Caco-2 (cell line): ENCODE measurements around the gene MRPL38. TPM values are rescaled to one million over a fixed set of nuclear protein-coding genes. Genes with fewer than 3 reads are reported as not detected.

ENCODE experiments used
- BruUV-seq: library from RNA; stranded (reverse); fragments of 400-500 nt; replicated peaks from 2 replicates; lab custom pipeline; 2021; lab: Mats Ljungman, UMichigan
- CTCF ChIA-PET: fragments of 300-600 bp; sonication (Branson Sonifier 250); formaldehyde crosslinking; loops from one replicate; lab custom pipeline; 2022; ENCODE audit warnings: antibody characterized with exemption; lab: Charles Lee
- POLR2A ChIA-PET: fragments of 300-600 bp; sonication (Branson Sonifier 250); formaldehyde crosslinking; loops from one replicate; lab custom pipeline; 2022; ENCODE audit warnings: antibody characterized with exemption; lab: Charles Lee
- DNase-seq, 2 experiments: peaks; one replicate each; pipeline versions ENCODE4 v3.0.0 to v3.0.0-alpha.2; 2020 to 2022
- H3K27me3 ChIP-seq: replicated peaks from 2 replicates; pipeline ENCODE4 v1.6.0; 2011; ENCODE audit warnings: low read length; ENCODE audit not compliant: control insufficient read depth, insufficient read depth
- H3K36me3 ChIP-seq: 2 replicates; pipeline ENCODE4 v1.5.1; 2011; ENCODE audit warnings: low read length; ENCODE audit not compliant: control insufficient read depth, insufficient read depth
- H3K4me1 ChIP-seq: fragments of 250-450 bp; sonication (Bioruptor Pico); 2 replicates; pipeline ENCODE4 v1.5.1; 2020; ENCODE audit warnings: mild to moderate bottlenecking
- H3K4me3 ChIP-seq: 2 replicates; pipeline ENCODE4 v1.5.1; 2011; ENCODE audit warnings: low read depth, mild to moderate bottlenecking, control low read depth, low read length
- H3K9me3 ChIP-seq: fragments of 250-450 bp; sonication (Bioruptor Pico); 2 replicates; pipeline ENCODE4 v1.5.1; 2020; ENCODE audit warnings: mild to moderate bottlenecking, moderate library complexity
- H3K27ac Mint-ChIP-seq: one replicate; pipeline ENCODE4 v1.8.0; 2022; ENCODE audit warnings: mixed read lengths; ENCODE audit not compliant: unreplicated experiment
- H3K27me3 Mint-ChIP-seq: one replicate; pipeline ENCODE4 v1.8.0; 2022; ENCODE audit warnings: mixed read lengths; ENCODE audit not compliant: insufficient read depth, unreplicated experiment
- H3K36me3 Mint-ChIP-seq: one replicate; pipeline ENCODE4 v1.8.0; 2022; ENCODE audit warnings: mild to moderate bottlenecking, mixed read lengths; ENCODE audit not compliant: insufficient read depth, unreplicated experiment
- H3K4me1 Mint-ChIP-seq: one replicate; pipeline ENCODE4 v1.8.0; 2022; ENCODE audit warnings: low read depth, mixed read lengths; ENCODE audit not compliant: unreplicated experiment
- H3K4me3 Mint-ChIP-seq: one replicate; pipeline ENCODE4 v1.8.0; 2022; ENCODE audit warnings: mild to moderate bottlenecking, moderate library complexity, mixed read lengths; ENCODE audit not compliant: unreplicated experiment
- H3K9me3 Mint-ChIP-seq: one replicate; pipeline ENCODE4 v1.8.0; 2022; ENCODE audit warnings: mixed read lengths; ENCODE audit not compliant: unreplicated experiment
- intact Hi-C: fragments of 100-400 bp; cut with micrococcal nuclease; formaldehyde crosslinking; loops from one replicate; pipeline ENCODE4 v1.10.0; 2022; ENCODE audit not compliant: unreplicated experiment
- total RNA-seq: library from RNA; stranded (reverse); gene quantifications from 2 replicates; pipeline ENCODE4 v1.2.3, GENCODE V29; 2022
- TF ChIP-seq, protein P1 (sequence below), 2 experiments: fragments of 200-600 bp in 1 of 2; IDR thresholded peaks; 1 replicate in 1 of 2; 2 replicates in 1 of 2; pipeline versions ENCODE4 v1.5.1 to v1.8.0; 2011 to 2022; ENCODE audit warnings: antibody characterized with exemption in 1 of 2, control low read depth in 1 of 2, inconsistent platforms in 1 of 2, low read depth in 1 of 2, low read length in 1 of 2, mild to moderate bottlenecking in 1 of 2, moderate library complexity in 1 of 2; ENCODE audit not compliant: insufficient read depth in 1 of 2, severe bottlenecking in 1 of 2, unreplicated experiment in 1 of 2

MRPL38 gene
- total RNA-seq, 1 experiment from 2014 or later, result 163 TPM

DNA sequence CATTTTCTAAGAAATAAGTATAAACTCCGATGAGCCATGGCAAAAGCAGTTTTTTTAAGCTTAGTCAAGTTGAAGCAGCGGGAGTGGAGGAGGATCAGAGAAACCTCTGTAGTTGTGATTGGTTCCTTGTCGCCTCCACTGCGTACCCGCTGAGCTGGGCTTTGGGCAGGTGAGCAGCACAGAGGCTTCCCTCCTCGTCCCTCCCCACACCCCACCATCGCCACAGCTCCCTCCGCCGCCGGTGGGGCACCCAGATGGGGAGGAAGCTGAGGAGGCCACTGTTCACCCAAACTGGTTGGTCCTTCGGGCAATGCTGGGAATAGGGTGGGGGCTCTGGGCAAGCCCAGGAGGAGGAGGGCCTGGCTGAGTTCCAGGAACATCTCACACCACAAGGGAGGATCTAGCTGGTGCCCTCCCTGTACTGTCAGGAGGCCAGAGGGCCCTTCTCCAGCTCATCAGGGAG is 5.2 kb upstream of the MRPL38 start:
- intact Hi-C loops, result no loop called here
- H3K4me1 ChIP-seq, result peaks cover 18% of the 10 kb centered on the region
- Mint-ChIP-seq H3K27ac (no peak overlapping the region), H3K27me3 (no peaks in the 10 kb centered on the region), H3K4me1 (peaks cover 17% of the 10 kb centered on the region), H3K9me3 (no peaks in the 10 kb centered on the region), H3K4me3 (no peak overlapping the region), H3K36me3 (peaks cover 18% of the 10 kb centered on the region)
- DNase-seq, result no peak
- BruUV-seq, result no TSS peak
- H3K9me3 ChIP-seq, result no peaks in the 10 kb centered on the region
- no peaks in the 10 kb centered on the region for H3K36me3 ChIP-seq
- TF ChIP-seq, protein P1, sequence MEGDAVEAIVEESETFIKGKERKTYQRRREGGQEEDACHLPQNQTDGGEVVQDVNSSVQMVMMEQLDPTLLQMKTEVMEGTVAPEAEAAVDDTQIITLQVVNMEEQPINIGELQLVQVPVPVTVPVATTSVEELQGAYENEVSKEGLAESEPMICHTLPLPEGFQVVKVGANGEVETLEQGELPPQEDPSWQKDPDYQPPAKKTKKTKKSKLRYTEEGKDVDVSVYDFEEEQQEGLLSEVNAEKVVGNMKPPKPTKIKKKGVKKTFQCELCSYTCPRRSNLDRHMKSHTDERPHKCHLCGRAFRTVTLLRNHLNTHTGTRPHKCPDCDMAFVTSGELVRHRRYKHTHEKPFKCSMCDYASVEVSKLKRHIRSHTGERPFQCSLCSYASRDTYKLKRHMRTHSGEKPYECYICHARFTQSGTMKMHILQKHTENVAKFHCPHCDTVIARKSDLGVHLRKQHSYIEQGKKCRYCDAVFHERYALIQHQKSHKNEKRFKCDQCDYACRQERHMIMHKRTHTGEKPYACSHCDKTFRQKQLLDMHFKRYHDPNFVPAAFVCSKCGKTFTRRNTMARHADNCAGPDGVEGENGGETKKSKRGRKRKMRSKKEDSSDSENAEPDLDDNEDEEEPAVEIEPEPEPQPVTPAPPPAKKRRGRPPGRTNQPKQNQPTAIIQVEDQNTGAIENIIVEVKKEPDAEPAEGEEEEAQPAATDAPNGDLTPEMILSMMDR (IDR thresholded peaks at IDR 0.05; ENCODE audit: insufficient read depth in 1 of 2, low read depth in 1 of 2, low read length in 1 of 2, severe bottlenecking in 1 of 2, unreplicated experiment in 1 of 2), result no peak
- CTCF ChIA-PET, result interaction anchor here (1.4 kb wide), 1 partner anchor 94 kb away, joined by 4 read pairs; no protein-coding TSS in a partner anchor
- H3K27me3 ChIP-seq, result no peaks in the 10 kb centered on the region
- POLR2A ChIA-PET, result no interaction called here
- H3K4me3 ChIP-seq, result no peak overlapping the region

DNA sequence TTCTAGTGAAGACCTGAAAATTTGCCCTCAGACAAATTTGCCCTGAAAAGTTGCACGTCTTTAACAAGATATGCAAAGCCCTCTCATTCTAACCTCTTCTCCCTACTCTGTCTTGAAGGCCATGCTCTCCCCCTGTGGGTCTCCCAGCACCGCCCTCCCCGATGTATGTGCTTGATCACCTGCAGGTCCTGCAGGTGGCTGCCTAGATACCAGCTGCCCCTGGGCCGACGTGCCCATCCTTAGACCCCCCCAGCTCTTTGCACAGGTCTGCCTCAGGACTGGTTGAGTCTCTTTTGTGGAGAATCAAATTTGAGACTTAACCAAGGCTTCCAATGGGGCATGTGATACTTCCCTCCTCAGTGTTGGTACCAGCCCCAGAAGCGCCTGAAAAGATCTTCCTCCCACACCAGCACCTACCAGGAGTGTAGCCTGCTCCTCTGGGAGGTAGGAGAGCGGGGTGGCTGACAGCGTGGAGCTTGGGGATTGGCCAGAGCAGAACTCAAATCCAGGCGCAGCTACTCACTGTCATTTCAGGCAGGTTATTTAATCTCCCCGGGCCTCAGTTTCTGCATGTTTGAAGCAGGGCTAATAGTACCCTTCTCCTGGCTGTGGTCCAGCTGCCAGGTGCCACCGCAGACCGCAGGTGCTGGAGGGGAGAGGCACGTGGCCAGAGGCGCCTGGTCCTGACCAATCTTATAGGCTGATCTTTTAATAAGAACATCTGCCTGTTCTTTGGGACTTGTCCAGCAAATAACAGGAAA is 4.5 kb upstream of the MRPL38 start:
- H3K36me3 Mint-ChIP-seq, result peaks cover 23% of the 10 kb centered on the region
- Histone ChIP-seq H3K9me3 (no peaks in the 10 kb centered on the region), H3K36me3 (no peaks in the 10 kb centered on the region), H3K27me3 (no peaks in the 10 kb centered on the region), H3K4me1 (peaks cover 18% of the 10 kb centered on the region), H3K4me3 (no peak overlapping the region)
- no peaks in the 10 kb centered on the region for H3K9me3 Mint-ChIP-seq
- H3K4me3 Mint-ChIP-seq, result no peak overlapping the region
- TF ChIP-seq, protein P1 (IDR thresholded peaks at IDR 0.05; ENCODE audit: insufficient read depth in 1 of 2, low read depth in 1 of 2, low read length in 1 of 2, severe bottlenecking in 1 of 2, unreplicated experiment in 1 of 2), result no peak
- peaks cover 17% of the 10 kb centered on the region for H3K4me1 Mint-ChIP-seq
- peak overlapping the region; percentile 91 for H3K27ac Mint-ChIP-seq
- no TSS peak for BruUV-seq
- intact Hi-C loops, result no loop called here
- CTCF ChIA-PET, result interaction anchor here (1.2 to 1.4 kb wide), 2 partner anchors 94 to 98 kb away, joined by 3 to 4 read pairs; no protein-coding TSS in a partner anchor
- no peaks in the 10 kb centered on the region for H3K27me3 Mint-ChIP-seq
- POLR2A ChIA-PET, result no interaction called here
- no peak for DNase-seq

DNA sequence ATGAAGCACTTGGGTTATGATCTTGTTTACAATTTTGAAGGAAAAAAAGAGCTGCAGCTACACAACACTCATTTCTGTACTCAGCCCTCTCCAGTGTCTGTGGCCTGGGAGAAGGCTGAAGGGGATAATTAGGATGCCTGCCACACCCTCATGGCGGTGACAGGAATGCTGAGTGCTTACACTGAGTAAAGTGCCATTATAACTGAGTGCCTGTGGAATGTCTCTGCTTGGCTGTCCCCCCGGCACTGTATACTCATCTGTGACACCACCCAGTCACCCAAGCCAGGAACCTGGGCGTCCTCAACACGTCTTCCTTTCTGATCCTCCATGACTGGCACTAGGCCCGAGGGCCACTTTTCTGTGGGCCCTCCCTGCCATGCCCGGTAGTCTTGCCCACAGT is 3.5 kb upstream of the MRPL38 start:
- Histone ChIP-seq H3K4me3 (no peak overlapping the region), H3K4me1 (peaks cover 22% of the 10 kb centered on the region), H3K9me3 (no peaks in the 10 kb centered on the region), H3K27me3 (no peaks in the 10 kb centered on the region), H3K36me3 (no peaks in the 10 kb centered on the region)
- TF ChIP-seq, protein P1 (IDR thresholded peaks at IDR 0.05; ENCODE audit: insufficient read depth in 1 of 2, low read depth in 1 of 2, low read length in 1 of 2, severe bottlenecking in 1 of 2, unreplicated experiment in 1 of 2), result no peak
- ChIA-PET POLR2A (no interaction called here), CTCF (interaction anchor here (1.2 kb wide), 1 partner anchor 99 kb away, joined by 3 read pairs; no protein-coding TSS in a partner anchor)
- no TSS peak for BruUV-seq
- Mint-ChIP-seq H3K4me1 (peaks cover 17% of the 10 kb centered on the region), H3K27ac (peak overlapping the region; percentile 91), H3K36me3 (peaks cover 24% of the 10 kb centered on the region), H3K4me3 (peak overlapping the region; percentile 22), H3K9me3 (no peaks in the 10 kb centered on the region), H3K27me3 (no peaks in the 10 kb centered on the region)
- intact Hi-C loops, result no loop called here
- DNase-seq, result peak; percentile 57 to 84
